Measurements from ENCODE around the gene HYAL3.
"Not testable (repeated sequence)": the region's sequence is repeated elsewhere in the genome, so short reads cannot be mapped to it uniquely, and the experiment has no call there.

HYAL3 gene

GRCh38 chr3:50260027-50260941 lies 38.9 kb downstream of the HYAL3 start:
- DNase-seq (ENCODE audit: low read depth in 4 of 4, low spot score in 1 of 4) = peak; percentile 54 to 80 (median 72)

GRCh38 chr3:50259432-50260026 lies 39.7 kb downstream of the HYAL3 start:
- DNase-seq (ENCODE audit: low read depth in 4 of 4, low spot score in 1 of 4) = no peak

GRCh38 chr3:50258979-50259378 lies 40.2 kb downstream of the HYAL3 start:
- no peak for DNase-seq (ENCODE audit: low read depth in 4 of 4, low spot score in 1 of 4)

- no peak for DNase-seq (ENCODE audit: low read depth in 4 of 4, low spot score in 1 of 4)
Measured at GRCh38 chr3:50258029-50258680, 41.0 kb downstream of the HYAL3 start.

GRCh38 chr3:50256978-50257890 lies 42.0 kb downstream of the HYAL3 start:
- DNase-seq (ENCODE audit: low read depth in 4 of 4, low spot score in 1 of 4) = no peak

- DNase-seq (ENCODE audit: low read depth in 4 of 4, low spot score in 1 of 4) = no peak
Measured at GRCh38 chr3:50255251-50255615, 44.0 kb downstream of the HYAL3 start.

- DNase-seq (ENCODE audit: low read depth in 4 of 4, low spot score in 1 of 4) = no peak
Measured at GRCh38 chr3:50254577-50255250, 44.5 kb downstream of the HYAL3 start.

- DNase-seq (ENCODE audit: low read depth in 4 of 4, low spot score in 1 of 4) = peak in 1 of 4 experiments; percentile 29
Measured at GRCh38 chr3:50251220-50251619, 48.0 kb downstream of the HYAL3 start.

GRCh38 chr3:50250514-50250913 lies 48.7 kb downstream of the HYAL3 start:
- DNase-seq (ENCODE audit: low read depth in 4 of 4, low spot score in 1 of 4) = no peak

GRCh38 chr3:50249457-50249856 lies 49.7 kb downstream of the HYAL3 start:
- DNase-seq (ENCODE audit: low read depth in 4 of 4, low spot score in 1 of 4) = no peak

- no peak for DNase-seq (ENCODE audit: low read depth in 4 of 4, low spot score in 1 of 4)
Measured at GRCh38 chr3:50248387-50248786, 50.8 kb downstream of the HYAL3 start.

- peak; percentile 62 to 83 (median 74) for DNase-seq (ENCODE audit: low read depth in 4 of 4, low spot score in 1 of 4)
Measured at GRCh38 chr3:50246517-50246954, 52.7 kb downstream of the HYAL3 start.

GRCh38 chr3:50245831-50246516 lies 53.2 kb downstream of the HYAL3 start:
- peak; percentile 94 to 98 (median 96) for DNase-seq (ENCODE audit: low read depth in 4 of 4, low spot score in 1 of 4)

GRCh38 chr3:50245251-50245745 lies 53.9 kb downstream of the HYAL3 start:
- no peak for DNase-seq (ENCODE audit: low read depth in 4 of 4, low spot score in 1 of 4)

- not testable (repeated sequence) for DNase-seq (ENCODE audit: low read depth in 4 of 4, low spot score in 1 of 4)
Measured at GRCh38 chr3:50244813-50245212, 54.4 kb downstream of the HYAL3 start.

GRCh38 chr3:50243543-50243895 lies 55.7 kb downstream of the HYAL3 start:
- DNase-seq (ENCODE audit: low read depth in 4 of 4, low spot score in 1 of 4) = no peak

- peak in 1 of 4 experiments; percentile 28 for DNase-seq (ENCODE audit: low read depth in 4 of 4, low spot score in 1 of 4)
Measured at GRCh38 chr3:50242851-50243542, 56.2 kb downstream of the HYAL3 start.
